Nephron progenitor cell (in vitro differentiated cells): ENCODE data around the gene SHISA4.
A peak's percentile ranks its signal among the peaks of the same experiment; 100 is the strongest.

Source experiments
- DNase-seq: peaks from one replicate; pipeline ENCODE4 v3.0.0; 2021
- H3K27ac Mint-ChIP-seq: 2 replicates; pipeline ENCODE4 v1.8.0; 2021; ENCODE audit warnings: mild to moderate bottlenecking, moderate library complexity, mixed read lengths
- H3K27me3 Mint-ChIP-seq: 2 replicates; pipeline ENCODE4 v1.8.0; 2021; ENCODE audit warnings: mild to moderate bottlenecking, low read depth, mixed read lengths; ENCODE audit not compliant: poor library complexity
- H3K36me3 Mint-ChIP-seq: 2 replicates; pipeline ENCODE4 v1.8.0; 2021; ENCODE audit warnings: low read depth, mixed read lengths
- H3K4me1 Mint-ChIP-seq: 2 replicates; pipeline ENCODE4 v1.8.0; 2021; ENCODE audit warnings: mixed read lengths
- H3K4me3 Mint-ChIP-seq: 2 replicates; pipeline ENCODE4 v1.8.0; 2021; ENCODE audit warnings: mild to moderate bottlenecking, moderate library complexity, mixed read lengths
- H3K9me3 Mint-ChIP-seq: 2 replicates; pipeline ENCODE4 v1.8.0; 2021; ENCODE audit warnings: mild to moderate bottlenecking, moderate library complexity, mixed read lengths
- CTCF ChIP-seq: fragments of 200-600 bp; sonication (generic); IDR thresholded peaks from 2 replicates; pipeline ENCODE4 v1.5.0; 2021; ENCODE audit warnings: antibody characterized with exemption

Gene SHISA4

GRCh38 chr1:201880928-201881571 is 7.6 kb upstream of the SHISA4 start:
- Mint-ChIP-seq H3K27ac (no peak overlapping the region), H3K4me3 (no peak overlapping the region), H3K27me3 (peaks cover 3% of the 10 kb centered on the region), H3K4me1 (peaks cover 48% of the 10 kb centered on the region), H3K9me3 (no peaks in the 10 kb centered on the region), H3K36me3 (peaks cover 11% of the 10 kb centered on the region)
- DNase-seq, result no peak
- no peak for TF ChIP-seq CTCF

GRCh38 chr1:201881617-201882016 is 7.1 kb upstream of the SHISA4 start:
- H3K4me3 Mint-ChIP-seq, result no peak overlapping the region
- H3K9me3 Mint-ChIP-seq, result no peaks in the 10 kb centered on the region
- no peak for DNase-seq
- no peak for TF ChIP-seq CTCF
- peaks cover 48% of the 10 kb centered on the region for H3K4me1 Mint-ChIP-seq
- H3K36me3 Mint-ChIP-seq, result peaks cover 5% of the 10 kb centered on the region
- H3K27ac Mint-ChIP-seq, result no peak overlapping the region
- peaks cover 3% of the 10 kb centered on the region for H3K27me3 Mint-ChIP-seq

GRCh38 chr1:201882665-201883132 is 6.0 kb upstream of the SHISA4 start:
- Mint-ChIP-seq H3K4me3 (no peak overlapping the region), H3K9me3 (no peaks in the 10 kb centered on the region), H3K36me3 (no peaks in the 10 kb centered on the region), H3K27me3 (peaks cover 3% of the 10 kb centered on the region), H3K4me1 (peaks cover 49% of the 10 kb centered on the region), H3K27ac (no peak overlapping the region)
- no peak for DNase-seq
- TF ChIP-seq CTCF, result no peak

- Mint-ChIP-seq H3K9me3 (no peaks in the 10 kb centered on the region), H3K27ac (no peak overlapping the region), H3K27me3 (peaks cover 8% of the 10 kb centered on the region), H3K4me3 (no peak overlapping the region), H3K4me1 (peaks cover 50% of the 10 kb centered on the region), H3K36me3 (no peaks in the 10 kb centered on the region)
- no peak for TF ChIP-seq CTCF
- DNase-seq, result no peak
Observed at GRCh38 chr1:201883266-201883665, 5.4 kb upstream of the SHISA4 start.

GRCh38 chr1:201883786-201884185 is 4.9 kb upstream of the SHISA4 start:
- Mint-ChIP-seq H3K27me3 (peaks cover 8% of the 10 kb centered on the region), H3K4me3 (no peak overlapping the region), H3K36me3 (no peaks in the 10 kb centered on the region), H3K4me1 (peaks cover 45% of the 10 kb centered on the region), H3K27ac (no peak overlapping the region), H3K9me3 (no peaks in the 10 kb centered on the region)
- DNase-seq, result no peak
- no peak for TF ChIP-seq CTCF

GRCh38 chr1:201884425-201884824 is 4.3 kb upstream of the SHISA4 start:
- Mint-ChIP-seq H3K9me3 (no peaks in the 10 kb centered on the region), H3K36me3 (no peaks in the 10 kb centered on the region), H3K4me3 (no peak overlapping the region), H3K27ac (peak overlapping the region; percentile 53), H3K4me1 (peaks cover 43% of the 10 kb centered on the region), H3K27me3 (peaks cover 8% of the 10 kb centered on the region)
- no peak for DNase-seq
- no peak for TF ChIP-seq CTCF
